Lower leg skin (tissue), 3 donors: ENCODE results near the gene PTPRN2.
"Not testable (repeated sequence)": the region's sequence is repeated elsewhere in the genome, so short reads cannot be mapped to it uniquely, and the experiment has no call there.

Experiments used
- POLR2A ChIP-seq, 2 donors: fragments of 450-650 bp; IDR thresholded peaks; one replicate each; pipeline ENCODE4 v1.6.1; 2016 to 2017; ENCODE audit warnings: antibody characterized with exemption in 2 of 2, mild to moderate bottlenecking in 1 of 2, moderate library complexity in 1 of 2
- TF ChIP-seq, protein P1 (sequence below), 3 donors: fragments of 450-650 bp; IDR thresholded peaks; one replicate each; pipeline ENCODE4 v1.5.1; 2016; ENCODE audit warnings: antibody characterized with exemption in 3 of 3, mild to moderate bottlenecking in 3 of 3, moderate library complexity in 2 of 3

DNA sequence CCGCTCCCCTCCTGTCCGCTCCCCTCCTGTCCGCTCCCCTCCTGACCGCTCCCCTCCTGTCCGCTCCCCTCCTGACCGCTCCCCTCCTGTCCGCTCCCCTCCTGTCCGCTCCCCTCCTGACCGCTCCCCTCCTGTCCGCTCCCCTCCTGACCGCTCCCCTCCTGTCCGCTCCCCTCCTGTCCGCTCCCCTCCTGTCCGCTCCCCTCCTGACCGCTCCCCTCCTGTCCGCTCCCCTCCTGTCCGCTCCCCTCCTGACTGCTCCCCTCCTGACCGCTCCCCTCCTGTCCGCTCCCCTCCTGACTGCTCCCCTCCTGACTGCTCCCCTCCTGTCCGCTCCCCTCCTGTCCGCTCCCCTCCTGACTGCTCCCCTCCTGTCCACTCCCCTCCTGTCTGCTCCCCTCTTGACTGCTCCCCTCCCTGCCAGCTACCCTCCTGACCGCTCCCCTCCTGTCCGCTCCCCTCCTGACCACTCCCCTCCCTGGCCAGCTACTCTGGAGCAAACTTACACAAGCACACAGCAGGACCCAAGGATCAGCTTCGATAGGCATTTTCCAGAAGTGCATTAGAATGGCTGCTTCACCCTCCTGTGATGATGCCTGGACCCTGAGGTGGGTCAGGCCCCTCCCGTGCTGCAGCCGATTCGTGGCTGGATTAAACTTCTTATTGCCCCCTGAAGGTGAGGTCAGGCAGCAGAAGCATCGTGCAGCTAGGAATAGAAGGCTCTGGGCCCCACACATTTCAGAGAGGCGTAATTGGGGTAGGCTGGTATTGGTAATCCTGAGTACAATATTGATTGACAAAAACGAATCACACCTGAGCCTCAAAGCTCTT, 235.5 kb downstream of the PTPRN2 start:
- TF ChIP-seq, protein P1, sequence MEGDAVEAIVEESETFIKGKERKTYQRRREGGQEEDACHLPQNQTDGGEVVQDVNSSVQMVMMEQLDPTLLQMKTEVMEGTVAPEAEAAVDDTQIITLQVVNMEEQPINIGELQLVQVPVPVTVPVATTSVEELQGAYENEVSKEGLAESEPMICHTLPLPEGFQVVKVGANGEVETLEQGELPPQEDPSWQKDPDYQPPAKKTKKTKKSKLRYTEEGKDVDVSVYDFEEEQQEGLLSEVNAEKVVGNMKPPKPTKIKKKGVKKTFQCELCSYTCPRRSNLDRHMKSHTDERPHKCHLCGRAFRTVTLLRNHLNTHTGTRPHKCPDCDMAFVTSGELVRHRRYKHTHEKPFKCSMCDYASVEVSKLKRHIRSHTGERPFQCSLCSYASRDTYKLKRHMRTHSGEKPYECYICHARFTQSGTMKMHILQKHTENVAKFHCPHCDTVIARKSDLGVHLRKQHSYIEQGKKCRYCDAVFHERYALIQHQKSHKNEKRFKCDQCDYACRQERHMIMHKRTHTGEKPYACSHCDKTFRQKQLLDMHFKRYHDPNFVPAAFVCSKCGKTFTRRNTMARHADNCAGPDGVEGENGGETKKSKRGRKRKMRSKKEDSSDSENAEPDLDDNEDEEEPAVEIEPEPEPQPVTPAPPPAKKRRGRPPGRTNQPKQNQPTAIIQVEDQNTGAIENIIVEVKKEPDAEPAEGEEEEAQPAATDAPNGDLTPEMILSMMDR (IDR thresholded peaks at IDR 0.05) = not testable (repeated sequence)
- not testable (repeated sequence) for TF ChIP-seq POLR2A (IDR thresholded peaks at IDR 0.05)
